ENCODE results near the gene MZB1.
"Not testable (repeated sequence)": the region's sequence is repeated elsewhere in the genome, so short reads cannot be mapped to it uniquely, and the experiment has no call there.

MZB1 gene

GRCh38 chr5:139410121-139410992 lies 20.6 kb upstream of the MZB1 start:
- no peak for ATAC-seq

GRCh38 chr5:139409116-139409515 lies 19.4 kb upstream of the MZB1 start:
- ATAC-seq: not testable (repeated sequence)

- no peak for ATAC-seq
These were observed 18.5 kb upstream of the MZB1 start for GRCh38 chr5:139408191-139408590.

- ATAC-seq: no peak
These were observed 17.8 kb upstream of the MZB1 start for GRCh38 chr5:139407517-139407916.

GRCh38 chr5:139406963-139407362 lies 17.2 kb upstream of the MZB1 start:
- ATAC-seq: no peak

GRCh38 chr5:139404484-139404840 lies 14.7 kb upstream of the MZB1 start:
- ATAC-seq: no peak

- peak; percentile 91 for ATAC-seq
These were observed 14.2 kb upstream of the MZB1 start, which contains the start of gene SPATA24 for GRCh38 chr5:139403787-139404483. Gene SPATA24, minus strand, starts transcription at chr5:139404089. Its CDS starts 29 bp downstream, at chr5:139404060.

GRCh38 chr5:139403418-139403786 lies 13.7 kb upstream of the MZB1 start:
- no peak for ATAC-seq

- ATAC-seq: no peak
These were observed 12.9 kb upstream of the MZB1 start for GRCh38 chr5:139402561-139403158.

GRCh38 chr5:139401546-139401945 lies 11.8 kb upstream of the MZB1 start:
- ATAC-seq: no peak

GRCh38 chr5:139399501-139400121 lies 9.9 kb upstream of the MZB1 start:
- ATAC-seq: no peak

- ATAC-seq: no peak
These were observed 8.2 kb upstream of the MZB1 start for GRCh38 chr5:139397921-139398320.

- no peak for ATAC-seq
These were observed 7.0 kb upstream of the MZB1 start for GRCh38 chr5:139396691-139397090.

GRCh38 chr5:139395844-139396640 lies 6.3 kb upstream of the MZB1 start:
- no peak for ATAC-seq

GRCh38 chr5:139394654-139395566 lies 5.2 kb upstream of the MZB1 start, which contains the start of gene PROB1:
Gene PROB1, minus strand, starts transcription at chr5:139395104. Its CDS starts 23 bp downstream, at chr5:139395081.
- no peak for ATAC-seq

GRCh38 chr5:139394123-139394653 lies 4.5 kb upstream of the MZB1 start:
- peak in 1 of 2 donors; percentile 5 for ATAC-seq

- ATAC-seq: no peak
These were observed 3.9 kb upstream of the MZB1 start for GRCh38 chr5:139393497-139394122.

GRCh38 chr5:139392678-139393496 lies 3.2 kb upstream of the MZB1 start:
- ATAC-seq: peak; percentile 68 to 76

- ATAC-seq: no peak
These were observed 2.6 kb upstream of the MZB1 start for GRCh38 chr5:139392324-139392677.

All from activated CD4-positive, CD25-positive, alpha-beta regulatory T cell treated with anti-CD3 and anti-CD28 coated beads, Interleukin-2, amount 50 U/mL, for 24 hours (primary cell).